GM19468 (cell line): ENCODE results near the gene HEXD.

Source experiments
- ATAC-seq: cut with Tn5 transposase; IDR thresholded peaks from one replicate; pipeline ENCODE4 v1.9.1; 2021; ENCODE audit warnings: mild to moderate bottlenecking, moderate library complexity, moderate number of reproducible peaks; ENCODE audit not compliant: unreplicated experiment; ENCODE audit errors: extremely low read depth

Gene HEXD

GRCh38 chr17:82412535-82413520, 5.3 kb upstream of the HEXD start:
- ATAC-seq: no peak

- ATAC-seq: no peak
These were observed 3.4 kb upstream of the HEXD start for GRCh38 chr17:82414548-82415281.

GRCh38 chr17:82415336-82415735, 2.8 kb upstream of the HEXD start:
- ATAC-seq: no peak

- ATAC-seq: no peak
These were observed 2.4 kb upstream of the HEXD start for GRCh38 chr17:82415786-82416185.

GRCh38 chr17:82416264-82416663, 1.9 kb upstream of the HEXD start:
- no peak for ATAC-seq

GRCh38 chr17:82416771-82417170, 1.4 kb upstream of the HEXD start:
- ATAC-seq: no peak

- ATAC-seq: no peak
These were observed 1.4 kb downstream of the HEXD start for GRCh38 chr17:82419540-82419939.

- no peak for ATAC-seq
These were observed 6.1 kb downstream of the HEXD start for GRCh38 chr17:82424001-82424862.

- no peak for ATAC-seq
These were observed 6.7 kb downstream of the HEXD start for GRCh38 chr17:82424863-82425159.

GRCh38 chr17:82428546-82428945, 10.4 kb downstream of the HEXD start:
- no peak for ATAC-seq

- ATAC-seq: no peak
These were observed 11.7 kb downstream of the HEXD start for GRCh38 chr17:82429824-82430223.

GRCh38 chr17:82432017-82432416, 13.9 kb downstream of the HEXD start:
- no peak for ATAC-seq

- ATAC-seq: no peak
These were observed 15.5 kb downstream of the HEXD start for GRCh38 chr17:82433560-82434215.

GRCh38 chr17:82434216-82434565, 16.0 kb downstream of the HEXD start:
- ATAC-seq: no peak

GRCh38 chr17:82435103-82435502, 17.0 kb downstream of the HEXD start:
- no peak for ATAC-seq

GRCh38 chr17:82435601-82436583, 17.7 kb downstream of the HEXD start:
- ATAC-seq: no peak

- no peak for ATAC-seq
These were observed 18.6 kb downstream of the HEXD start for GRCh38 chr17:82436601-82437324.

- no peak for ATAC-seq
These were observed 19.1 kb downstream of the HEXD start for GRCh38 chr17:82437325-82437668.
